Activated naive CD8-positive, alpha-beta T cell treated with anti-CD3 and anti-CD28 coated beads, Interleukin-2, amount 50 U/mL, for 16 hours (primary cell): ENCODE measurements around the gene E2F6.

ENCODE experiments used
- DNase-seq: peaks from one replicate; pipeline ENCODE4 v3.0.0-alpha.2; 2020; ENCODE audit warnings: low read depth, low spot score

E2F6 gene

DNA sequence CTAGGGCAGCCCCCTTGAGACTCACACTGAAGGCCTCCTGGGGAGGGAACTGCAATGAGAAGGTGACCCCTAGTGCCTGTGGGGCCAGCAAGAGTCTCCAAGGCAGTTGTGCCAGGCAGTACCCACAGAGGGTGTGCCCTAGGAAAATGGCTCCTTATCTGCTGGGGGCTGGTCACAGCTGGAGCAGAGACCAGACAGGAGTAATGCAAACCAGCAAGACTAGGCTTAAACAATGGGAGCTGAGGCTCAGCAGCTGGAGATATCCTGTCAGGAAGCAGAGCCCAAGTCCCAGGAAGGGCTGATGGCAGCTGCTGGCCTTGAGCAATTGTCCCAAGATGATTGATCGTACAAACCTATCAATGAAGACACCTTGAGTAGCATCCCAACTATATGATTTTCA is 26.8 kb upstream of the E2F6 start:
- no peak for DNase-seq

DNA sequence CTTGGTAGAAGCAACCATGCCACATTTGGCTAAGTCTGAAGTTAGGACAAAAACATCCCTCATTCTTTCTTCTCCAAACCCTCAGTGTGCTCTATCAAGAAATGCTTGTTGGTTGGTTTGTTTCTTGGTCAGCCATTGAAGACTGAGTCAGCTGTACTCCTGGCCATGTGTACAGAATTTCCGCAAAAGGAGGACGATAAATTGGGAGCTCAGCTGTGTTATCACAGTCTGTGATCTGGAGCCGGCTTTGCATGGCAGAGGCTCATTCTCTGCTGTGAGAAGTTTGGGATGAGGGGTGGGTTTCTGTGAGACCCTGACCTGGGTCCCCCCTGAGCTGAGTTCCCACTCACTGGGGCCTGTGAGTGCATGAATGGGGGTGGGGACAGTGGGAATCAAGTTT is 26.3 kb upstream of the E2F6 start:
- no peak for DNase-seq

DNA sequence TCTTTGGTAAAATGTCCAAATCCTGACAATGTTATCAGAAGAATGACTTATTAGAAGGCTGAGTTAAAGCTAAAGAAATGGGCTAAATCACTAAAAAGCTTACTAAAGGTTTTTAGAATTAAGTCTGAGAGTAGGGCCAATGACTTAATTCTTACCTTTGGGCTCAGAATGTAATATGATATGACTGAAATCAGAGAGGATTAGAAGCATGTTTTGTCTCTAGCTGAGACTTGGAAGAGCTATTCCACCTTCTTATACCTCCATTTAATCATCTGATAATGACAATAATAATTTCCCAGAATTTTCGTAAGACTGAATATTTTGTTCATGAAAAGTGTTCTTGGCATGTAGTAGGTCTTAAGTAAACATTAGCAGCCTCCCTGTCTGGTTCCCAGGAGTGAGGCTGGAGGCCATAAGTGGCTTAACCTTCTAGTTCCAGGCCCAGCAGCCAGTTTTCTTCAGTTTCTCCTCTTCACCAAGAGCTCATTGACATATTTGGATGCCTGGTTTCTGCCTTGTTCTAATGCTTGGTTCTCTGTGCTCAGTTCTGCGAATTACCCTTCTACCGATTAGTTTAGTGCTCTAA is 25.5 kb upstream of the E2F6 start:
- no peak for DNase-seq

- DNase-seq, result no peak
Observed at GRCh38 chr2:11490194-11490593, 24.2 kb upstream of the E2F6 start.

DNA sequence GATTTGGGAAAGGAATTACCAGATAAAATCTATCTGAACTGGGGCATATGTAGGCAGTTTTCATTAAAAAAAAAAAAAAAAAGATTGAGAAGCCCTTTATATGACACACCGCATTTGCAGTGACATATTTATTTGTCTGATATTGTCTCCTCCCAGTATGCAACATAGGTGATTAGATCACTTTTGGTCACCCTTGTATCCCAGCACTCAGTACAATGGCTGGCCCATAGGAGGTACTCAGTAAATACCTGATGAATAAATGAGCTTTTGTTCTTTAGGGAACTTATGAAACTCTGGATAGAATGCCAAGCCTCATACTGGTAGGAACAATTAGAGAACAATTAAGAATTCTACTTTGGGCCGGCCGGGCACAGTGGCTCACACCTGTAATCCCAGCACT is 22.8 kb upstream of the E2F6 start:
- no peak for DNase-seq

DNA sequence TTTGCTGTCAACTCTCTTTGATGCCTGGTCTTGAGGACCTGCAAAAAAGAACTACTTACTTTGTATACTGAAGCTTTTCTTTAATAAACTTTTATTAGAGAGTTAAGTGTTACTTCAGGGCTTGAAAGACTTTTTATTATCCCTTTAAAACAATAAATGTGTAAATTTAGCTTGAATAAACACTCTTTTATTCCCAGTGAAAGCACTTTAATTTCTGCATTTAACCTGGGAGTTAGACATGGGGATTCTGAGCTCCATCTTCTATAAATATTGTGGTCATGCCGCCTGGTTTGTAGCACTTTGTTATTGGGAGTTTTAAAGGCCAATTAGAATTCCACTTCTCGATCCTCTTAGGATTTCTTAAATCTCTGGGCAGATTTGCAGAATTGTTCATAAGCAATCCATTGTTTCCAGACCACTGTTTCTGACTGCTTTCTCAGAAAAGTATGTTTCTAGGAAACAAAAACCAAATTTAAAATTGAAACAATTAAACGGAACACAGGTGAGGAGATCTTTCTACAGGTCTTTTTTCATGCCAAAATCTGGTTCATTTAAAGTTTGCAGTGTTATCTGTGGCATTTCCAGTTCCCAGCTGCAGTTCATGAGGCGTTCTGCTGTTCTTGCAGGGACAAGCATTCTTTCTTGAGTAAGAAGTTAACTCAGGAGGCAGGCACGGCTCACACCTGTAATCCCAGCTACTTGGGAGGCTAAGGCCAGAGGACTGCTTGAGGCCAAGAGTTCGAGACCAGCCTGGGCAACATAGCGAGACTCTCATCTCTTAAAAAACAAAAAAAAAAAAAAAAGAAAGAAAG is 18.1 kb upstream of the E2F6 start:
- DNase-seq, result no peak

DNA sequence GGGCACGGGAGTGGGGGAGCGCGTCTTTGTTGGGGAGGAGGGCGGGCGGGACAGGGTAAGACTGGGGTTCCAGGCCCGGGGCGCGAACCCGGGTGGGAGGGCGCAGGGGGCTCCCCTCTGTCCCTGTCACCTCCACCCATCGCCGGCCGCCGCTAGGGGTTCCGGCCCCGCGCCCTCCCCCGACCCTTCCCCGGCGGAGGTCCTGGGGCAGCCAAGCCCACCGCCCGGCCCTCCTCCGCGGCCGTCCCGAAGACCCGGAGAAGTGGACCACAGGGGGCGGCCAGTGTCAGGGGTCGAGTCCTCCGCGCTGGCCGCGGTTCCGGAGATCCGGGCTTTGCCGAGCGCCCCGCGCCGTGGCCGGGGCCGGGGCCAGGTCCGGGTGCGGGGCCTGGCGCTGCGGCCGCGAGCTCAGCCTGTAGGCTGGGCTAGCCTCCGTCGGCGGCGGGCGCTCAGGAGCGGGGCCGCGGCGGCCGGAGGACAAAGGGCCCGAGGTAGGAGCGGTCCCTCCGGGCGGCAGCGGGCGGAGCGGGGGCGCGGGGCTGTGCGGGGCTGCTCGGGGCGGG is 16.6 kb upstream of the E2F6 start:
- DNase-seq, result no peak

DNA sequence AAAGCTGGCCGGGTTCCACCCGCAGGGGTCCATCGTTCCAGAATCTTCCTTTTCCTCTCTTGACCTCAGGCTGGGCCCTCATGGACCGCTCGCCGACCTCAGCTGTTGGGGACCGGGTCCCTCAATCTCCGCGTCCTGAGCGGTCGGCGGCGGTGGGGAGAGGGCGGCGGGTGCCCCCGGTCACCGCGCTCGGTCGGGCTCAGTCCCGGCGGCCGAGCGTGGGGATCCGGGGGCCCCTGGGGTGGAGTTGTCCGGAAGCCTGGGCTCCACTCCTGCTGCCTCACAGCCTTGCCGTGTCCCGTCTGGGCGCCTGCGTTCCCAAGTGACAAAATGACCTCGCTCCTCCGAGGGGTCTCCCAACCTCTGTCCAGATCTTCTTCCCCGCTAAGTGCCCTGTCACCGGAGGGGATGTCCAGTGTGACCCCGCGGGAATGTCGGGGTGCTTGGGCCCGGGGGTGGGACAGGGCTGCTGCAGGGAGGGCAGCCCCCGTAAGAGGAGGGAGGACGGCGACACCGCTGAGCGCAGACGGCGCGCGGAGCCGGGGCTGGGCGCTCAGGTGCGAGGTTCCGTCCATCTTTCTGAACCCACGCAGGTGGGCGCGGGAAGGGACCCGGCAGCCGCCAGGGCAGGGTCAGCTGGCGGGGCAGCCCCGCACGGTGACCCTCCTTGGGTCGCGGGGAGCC is 16.0 kb upstream of the E2F6 start:
- DNase-seq, result no peak

GRCh38 chr2:11481426-11481788 is 15.4 kb upstream of the E2F6 start:
- no peak for DNase-seq

- DNase-seq, result no peak
Observed at GRCh38 chr2:11480859-11481258, 14.9 kb upstream of the E2F6 start.

- no peak for DNase-seq
Observed at GRCh38 chr2:11480406-11480805, 14.4 kb upstream of the E2F6 start.

DNA sequence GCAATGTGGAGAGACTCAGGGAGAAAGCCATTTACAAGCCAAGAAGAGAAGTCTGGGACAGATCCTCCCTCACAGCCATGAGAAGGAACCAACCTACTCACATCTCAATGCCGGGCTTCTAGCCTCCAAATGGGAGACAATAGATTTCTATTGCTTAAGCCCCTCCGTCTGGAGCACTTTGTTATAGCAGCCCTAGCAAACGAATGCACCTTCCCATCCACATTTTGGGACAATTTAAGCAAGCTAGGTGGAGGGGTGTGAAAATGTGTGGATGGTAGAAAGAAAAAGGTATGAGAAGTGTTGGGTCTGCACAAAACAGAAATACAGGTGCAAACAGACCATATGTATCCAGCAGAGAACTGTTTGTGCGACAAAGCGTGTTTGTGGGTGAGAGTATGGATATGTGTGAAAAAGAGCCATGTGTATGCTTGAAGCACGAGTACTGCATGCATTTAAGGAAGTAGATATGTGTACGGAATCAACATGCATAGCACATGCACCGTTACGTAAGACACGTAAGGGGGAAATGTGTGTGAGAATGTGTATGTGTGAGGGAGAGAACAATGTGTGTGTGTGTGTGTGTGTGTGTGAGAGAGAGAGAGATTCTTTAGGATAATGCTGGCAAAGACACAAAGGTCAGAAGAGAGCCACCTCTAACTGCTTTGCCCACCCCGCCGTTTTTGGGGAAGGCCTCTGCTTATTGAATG is 13.1 kb upstream of the E2F6 start:
- no peak for DNase-seq

GRCh38 chr2:11477994-11478393 is 12.0 kb upstream of the E2F6 start:
- peak; percentile 70 for DNase-seq

DNA sequence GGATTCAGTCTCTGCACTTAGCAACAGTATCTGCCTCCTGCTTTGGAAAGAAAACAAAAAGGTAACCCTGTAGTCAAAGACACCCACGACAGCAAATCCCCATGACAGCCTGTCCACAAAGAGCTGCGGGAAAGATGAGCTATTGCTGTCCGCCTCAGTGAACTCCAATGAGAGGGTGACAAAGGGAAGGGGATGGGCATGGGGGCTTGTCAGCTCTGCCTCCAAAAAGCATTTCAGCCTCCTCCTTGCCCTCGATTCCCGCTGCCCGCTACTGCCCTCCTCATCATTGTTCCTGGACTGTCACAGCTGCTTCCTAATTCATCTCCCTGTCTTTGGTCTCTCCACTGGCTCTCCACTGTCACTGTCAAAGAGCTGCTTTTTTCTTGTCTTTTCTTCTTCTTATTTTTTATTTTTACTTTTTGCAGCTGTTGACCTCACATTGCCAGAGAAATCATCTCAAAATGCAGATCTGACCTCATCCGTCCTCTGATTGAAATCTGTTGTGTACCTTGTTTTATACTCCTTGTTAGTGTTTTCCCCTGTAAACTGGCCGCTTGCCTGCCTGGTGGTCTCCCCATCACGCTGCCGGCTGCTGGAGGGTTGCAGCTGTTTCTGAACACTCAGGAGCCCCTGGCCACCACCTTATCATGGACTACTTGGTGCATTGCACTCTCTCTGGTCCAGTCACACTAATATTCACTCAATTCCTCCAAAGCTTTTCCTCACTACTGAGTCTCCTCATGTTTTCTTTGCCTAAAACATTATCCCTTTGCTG is 7.9 kb upstream of the E2F6 start:
- DNase-seq, result no peak

- DNase-seq, result no peak
Observed at GRCh38 chr2:11467749-11468148, 1.8 kb upstream of the E2F6 start.

DNA sequence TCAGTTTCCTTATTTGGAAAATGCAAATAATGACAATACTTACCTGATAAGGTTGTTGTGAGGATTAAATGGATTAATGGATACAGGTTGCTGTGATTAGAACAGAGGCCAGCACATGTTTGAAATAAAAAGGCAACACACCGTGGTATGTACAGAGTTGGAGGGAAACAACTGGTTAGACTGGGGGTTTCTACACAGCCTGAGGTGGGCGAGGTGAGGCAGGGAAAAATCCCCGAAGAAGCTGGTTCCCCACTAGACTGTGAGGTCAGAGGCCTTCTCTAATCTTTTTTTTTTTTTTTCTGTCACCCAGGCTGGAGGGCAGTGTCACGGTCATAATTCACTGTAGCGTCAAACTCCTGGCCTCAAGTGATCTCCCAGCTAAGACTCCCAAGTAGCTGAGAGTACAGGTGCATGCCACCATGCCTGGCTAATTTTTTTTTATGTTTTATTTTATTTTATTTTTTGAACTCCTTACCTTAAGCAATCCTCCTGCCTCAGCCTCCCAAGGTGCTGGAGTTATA is 1.2 kb upstream of the E2F6 start:
- DNase-seq, result no peak

GRCh38 chr2:11466307-11467128 is 557 bp upstream of the E2F6 start:
- DNase-seq, result no peak

DNA sequence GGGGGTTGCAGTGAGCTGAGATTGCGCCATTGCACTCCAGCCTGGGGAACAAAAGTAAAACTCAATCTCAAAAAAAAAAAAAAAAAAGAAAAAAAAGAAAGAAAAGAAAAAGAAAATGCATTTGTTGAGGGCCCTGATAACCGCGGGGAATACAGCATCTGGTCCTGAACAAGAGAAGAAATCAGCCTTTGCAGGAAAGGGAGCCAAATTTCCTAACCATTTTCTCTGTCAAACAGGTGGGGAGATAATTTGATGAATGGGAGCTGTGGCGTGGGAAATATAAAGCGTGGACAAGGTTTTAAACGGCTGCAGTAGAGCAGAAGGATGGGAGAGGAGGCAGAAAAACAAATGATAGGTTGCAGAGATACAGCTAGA is 864 bp downstream of the E2F6 start:
- DNase-seq, result no peak

GRCh38 chr2:11459816-11460215 is 6.1 kb downstream of the E2F6 start:
- no peak for DNase-seq

DNA sequence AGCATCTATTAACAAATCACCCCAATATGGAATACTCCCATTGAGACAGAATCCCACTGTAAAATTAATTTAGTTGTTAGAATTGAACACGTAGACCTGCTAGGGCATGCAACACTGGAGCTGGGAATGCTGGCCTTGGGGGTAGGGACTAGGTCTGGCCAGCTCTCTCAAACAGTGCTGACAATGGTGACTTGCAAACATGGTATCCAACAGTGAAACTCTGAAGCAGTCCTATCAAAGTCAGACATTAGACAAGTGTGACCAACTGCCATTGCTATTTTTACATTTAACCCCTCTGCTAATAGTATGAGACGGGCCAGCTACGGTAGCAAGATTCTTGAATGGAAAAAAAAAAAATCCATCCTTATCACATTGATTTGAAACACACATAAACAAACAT is 7.2 kb downstream of the E2F6 start:
- no peak for DNase-seq
